HG03565 (cell line): ENCODE data around the gene PPIP5K2.

Experiments
- ATAC-seq: cut with Tn5 transposase; IDR thresholded peaks from one replicate; pipeline ENCODE4 v1.9.1; 2021; ENCODE audit warnings: mild to moderate bottlenecking, moderate library complexity; ENCODE audit not compliant: unreplicated experiment

Gene PPIP5K2

DNA sequence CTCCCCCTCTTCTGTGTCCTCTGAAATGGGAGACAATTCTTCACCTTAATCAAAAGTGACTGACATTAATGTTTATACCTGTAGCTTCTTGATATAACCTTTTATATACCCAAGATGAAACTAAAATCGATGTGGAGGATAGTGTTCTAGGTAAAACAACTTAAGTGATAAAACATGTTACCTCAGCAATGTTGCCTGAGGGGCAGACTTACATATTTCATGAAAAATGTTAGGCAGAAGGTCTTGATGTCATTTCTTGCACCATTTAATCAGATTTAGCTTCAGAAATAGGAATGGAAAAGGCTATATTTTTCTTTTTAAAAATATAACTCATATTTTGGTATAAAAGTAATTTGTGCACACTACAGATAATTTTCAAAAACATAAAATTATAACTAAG is 115.8 kb downstream of the PPIP5K2 start:
- ATAC-seq, result no peak

GRCh38 chr5:103237778-103238177 is 117.7 kb downstream of the PPIP5K2 start:
- no peak for ATAC-seq

DNA sequence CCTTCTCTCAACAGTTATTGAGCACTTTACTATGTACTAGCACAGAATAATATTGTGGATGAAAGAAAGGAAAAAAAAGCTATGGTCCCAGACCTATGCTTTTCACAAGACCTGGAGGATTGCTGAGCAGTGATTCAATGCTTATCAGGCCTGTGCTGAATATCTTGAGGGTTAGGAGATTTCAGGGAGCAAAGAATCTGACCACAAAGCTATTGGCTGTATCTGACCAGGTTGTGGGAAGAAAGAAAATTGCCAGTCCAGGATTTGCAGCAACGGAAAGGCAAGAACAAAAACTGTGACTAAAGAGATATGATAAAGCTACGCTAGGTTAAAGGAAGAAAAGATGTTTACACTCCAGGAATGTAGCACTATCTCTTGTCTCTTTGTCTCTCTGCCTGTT is 123.6 kb downstream of the PPIP5K2 start:
- ATAC-seq, result no peak

GRCh38 chr5:103244398-103244797 is 124.3 kb downstream of the PPIP5K2 start:
- no peak for ATAC-seq

GRCh38 chr5:103245761-103246160 is 125.7 kb downstream of the PPIP5K2 start:
- ATAC-seq, result no peak

- ATAC-seq, result no peak
Observed at GRCh38 chr5:103247118-103247517, 127.0 kb downstream of the PPIP5K2 start.

DNA sequence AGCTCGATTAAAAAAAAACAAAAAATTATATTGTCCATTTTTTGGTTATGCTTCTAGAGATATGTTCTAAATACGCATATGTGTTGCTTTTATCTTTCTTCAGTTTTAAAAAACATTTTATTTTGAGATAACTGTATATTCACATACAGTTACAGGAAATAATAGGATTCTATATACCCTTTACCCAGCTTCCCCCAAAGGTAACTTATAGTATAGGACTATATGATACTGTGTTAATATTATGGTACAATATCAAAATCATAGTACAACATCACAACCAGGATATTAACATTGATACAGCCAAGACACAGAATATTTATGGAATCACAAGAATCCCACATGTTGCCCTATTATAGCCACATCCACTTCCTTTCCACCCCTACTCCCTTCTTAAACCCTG is 129.0 kb downstream of the PPIP5K2 start:
- no peak for ATAC-seq

DNA sequence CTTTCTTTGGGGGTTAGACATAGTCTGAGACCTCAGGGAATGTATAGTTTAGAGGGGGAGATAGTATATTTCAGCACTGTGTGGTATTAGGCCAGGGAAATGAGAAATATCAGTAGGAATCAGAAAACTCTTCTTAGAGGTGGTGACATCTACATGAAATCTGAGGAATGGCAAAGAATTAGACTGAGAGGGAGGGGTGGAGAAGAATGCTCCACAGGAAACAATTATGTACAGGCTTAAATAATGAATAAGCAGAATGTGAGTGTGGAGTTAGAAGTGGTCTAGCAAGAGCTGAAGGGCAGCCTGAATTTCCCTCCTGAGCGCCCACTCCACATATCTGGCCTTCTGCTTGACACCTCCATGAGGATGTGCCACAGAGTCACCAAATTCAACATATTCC is 134.8 kb downstream of the PPIP5K2 start:
- no peak for ATAC-seq

DNA sequence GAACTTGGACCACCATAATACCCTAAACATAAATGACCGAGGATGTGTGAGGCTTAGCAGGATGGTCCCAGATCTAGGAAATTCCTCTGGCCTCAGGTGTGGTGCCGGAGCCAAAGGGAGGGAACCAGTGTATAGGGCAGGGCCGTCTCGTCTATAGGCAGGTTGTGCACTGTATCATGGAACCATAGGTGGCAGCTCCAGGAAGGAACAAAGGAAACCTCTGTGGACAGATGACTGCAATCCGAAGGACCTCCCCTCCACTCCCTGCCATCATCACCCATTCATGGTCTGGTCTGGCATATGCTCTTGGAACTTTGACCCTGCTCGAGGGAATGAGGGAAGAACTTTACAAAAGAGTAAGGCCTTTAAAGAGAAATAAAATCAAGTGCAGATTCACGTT is 135.6 kb downstream of the PPIP5K2 start:
- ATAC-seq, result no peak

- ATAC-seq, result no peak
Observed at GRCh38 chr5:103256178-103256577, 136.1 kb downstream of the PPIP5K2 start.

GRCh38 chr5:103258368-103258956 is 138.4 kb downstream of the PPIP5K2 start, which contains the start of gene MACIR:
MACIR (plus strand) TSS chr5:103258763; CDS start chr5:103275920, 17,157 bp downstream.
- ATAC-seq, result peak; percentile 69

DNA sequence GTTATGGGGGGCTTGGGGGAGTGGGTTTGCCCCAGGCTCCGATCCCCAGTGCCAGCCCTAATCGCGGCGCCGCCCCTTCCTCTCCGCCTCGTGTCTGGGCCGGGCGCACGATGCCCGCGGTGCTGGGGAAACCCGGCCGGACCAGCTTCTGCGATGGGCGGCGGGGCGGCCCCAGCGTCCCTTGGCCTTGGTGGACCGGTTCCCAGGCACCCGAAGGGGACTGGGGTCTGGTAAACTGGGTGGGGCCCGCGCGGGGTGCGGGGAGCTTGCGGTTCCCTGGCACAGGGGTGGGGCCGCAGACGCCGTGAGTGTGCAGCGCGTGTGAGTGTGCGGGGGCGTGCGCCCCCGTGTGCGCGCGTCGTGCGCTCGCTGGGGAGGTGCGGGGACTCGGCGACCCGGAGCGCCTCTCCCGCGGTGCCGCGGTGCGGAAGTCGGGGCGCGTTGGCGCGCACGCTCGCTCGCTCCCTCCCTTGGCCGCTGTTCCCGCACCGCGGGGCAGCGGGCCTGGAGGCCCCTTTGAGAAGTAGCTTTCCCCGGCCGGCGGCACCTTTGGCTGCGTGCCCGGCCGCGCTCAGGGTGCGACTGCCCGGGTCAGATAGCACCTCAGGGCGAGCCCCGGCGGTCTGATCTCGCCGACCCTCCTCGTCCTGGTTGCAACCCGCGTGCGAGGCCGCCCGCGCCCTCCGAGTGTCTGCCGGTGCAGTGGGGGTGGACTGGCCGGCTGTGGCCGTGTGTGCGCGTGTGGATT is 139.0 kb downstream of the PPIP5K2 start:
- ATAC-seq, result peak; percentile 29

DNA sequence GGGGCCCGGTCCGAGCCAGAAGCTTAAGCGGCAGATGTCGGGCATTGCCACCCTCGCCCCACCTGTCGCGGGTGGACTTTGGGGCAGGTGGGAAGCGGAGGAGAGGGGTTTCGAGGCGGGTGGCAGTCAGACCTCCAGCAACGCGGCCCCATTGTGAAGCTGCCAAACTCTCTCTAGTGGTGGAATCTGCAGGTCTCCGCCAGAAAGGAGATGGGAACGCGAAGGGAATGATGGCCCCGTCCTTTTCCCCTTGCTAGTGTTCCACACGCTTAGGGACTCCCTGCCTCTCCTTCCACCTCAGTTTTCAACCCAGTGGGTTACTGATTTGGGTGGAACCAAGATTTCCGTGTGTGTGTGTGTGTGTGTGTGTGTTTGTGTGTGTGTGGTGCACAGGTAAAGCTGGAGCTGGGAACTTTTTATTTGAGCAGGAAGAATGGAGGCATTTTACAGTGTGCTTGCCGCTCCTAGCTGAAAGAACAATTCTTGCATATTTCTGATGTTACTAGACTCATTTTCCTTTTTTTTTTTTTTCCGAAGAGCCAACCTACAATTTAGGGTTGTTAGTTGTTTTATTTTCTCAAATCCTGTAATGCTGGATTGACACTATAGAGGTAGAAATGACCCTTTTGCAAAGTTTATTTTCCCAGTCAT is 139.7 kb downstream of the PPIP5K2 start:
- ATAC-seq, result no peak

DNA sequence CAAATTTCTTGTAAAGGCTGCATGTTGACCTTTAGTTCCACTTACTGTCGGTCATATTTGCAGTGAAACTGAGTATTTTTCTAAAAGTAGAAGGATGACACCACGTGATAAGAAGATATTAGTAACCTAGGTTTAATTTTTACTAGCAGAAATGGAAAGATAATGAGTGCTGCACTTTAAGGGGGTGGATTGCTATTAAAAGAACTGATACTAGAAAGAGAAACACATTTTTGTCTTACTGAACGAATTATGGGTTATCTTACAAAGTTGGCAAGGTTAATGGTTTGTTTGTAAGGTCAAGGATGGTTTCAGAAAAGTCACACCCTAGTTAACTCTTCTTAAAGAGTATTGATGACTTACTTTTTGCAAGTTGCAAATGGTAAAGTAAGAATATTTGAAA is 140.8 kb downstream of the PPIP5K2 start:
- ATAC-seq, result peak; percentile 36
